Stimulated activated naive CD8-positive, alpha-beta T cell treated with anti-CD3 and anti-CD28 coated beads, Interleukin-15, Interleukin-2, amounts not matched to agents 100 ng/mL and 50 ng/mL, for 24 hours (primary cell): ENCODE results near the gene RBM3.
"Not testable (repeated sequence)": the region's sequence is repeated elsewhere in the genome, so short reads cannot be mapped to it uniquely, and the experiment has no call there.

Experiments
- H3K27ac Mint-ChIP-seq: one replicate; pipeline ENCODE4 v1.8.0; 2021; ENCODE audit warnings: mild to moderate bottlenecking, mixed read lengths
- H3K27me3 Mint-ChIP-seq: one replicate; pipeline ENCODE4 v1.8.0; 2021; ENCODE audit warnings: mixed read lengths
- H3K36me3 Mint-ChIP-seq: one replicate; pipeline ENCODE4 v1.8.0; 2021; ENCODE audit warnings: low read depth, mixed read lengths
- H3K4me1 Mint-ChIP-seq: one replicate; pipeline ENCODE4 v1.8.0; 2021; ENCODE audit warnings: low read depth, mixed read lengths
- H3K4me3 Mint-ChIP-seq: one replicate; pipeline ENCODE4 v1.8.0; 2021; ENCODE audit warnings: mild to moderate bottlenecking, mixed read lengths
- H3K9me3 Mint-ChIP-seq: one replicate; pipeline ENCODE4 v1.8.0; 2021; ENCODE audit warnings: mixed read lengths

The RBM3 gene

DNA sequence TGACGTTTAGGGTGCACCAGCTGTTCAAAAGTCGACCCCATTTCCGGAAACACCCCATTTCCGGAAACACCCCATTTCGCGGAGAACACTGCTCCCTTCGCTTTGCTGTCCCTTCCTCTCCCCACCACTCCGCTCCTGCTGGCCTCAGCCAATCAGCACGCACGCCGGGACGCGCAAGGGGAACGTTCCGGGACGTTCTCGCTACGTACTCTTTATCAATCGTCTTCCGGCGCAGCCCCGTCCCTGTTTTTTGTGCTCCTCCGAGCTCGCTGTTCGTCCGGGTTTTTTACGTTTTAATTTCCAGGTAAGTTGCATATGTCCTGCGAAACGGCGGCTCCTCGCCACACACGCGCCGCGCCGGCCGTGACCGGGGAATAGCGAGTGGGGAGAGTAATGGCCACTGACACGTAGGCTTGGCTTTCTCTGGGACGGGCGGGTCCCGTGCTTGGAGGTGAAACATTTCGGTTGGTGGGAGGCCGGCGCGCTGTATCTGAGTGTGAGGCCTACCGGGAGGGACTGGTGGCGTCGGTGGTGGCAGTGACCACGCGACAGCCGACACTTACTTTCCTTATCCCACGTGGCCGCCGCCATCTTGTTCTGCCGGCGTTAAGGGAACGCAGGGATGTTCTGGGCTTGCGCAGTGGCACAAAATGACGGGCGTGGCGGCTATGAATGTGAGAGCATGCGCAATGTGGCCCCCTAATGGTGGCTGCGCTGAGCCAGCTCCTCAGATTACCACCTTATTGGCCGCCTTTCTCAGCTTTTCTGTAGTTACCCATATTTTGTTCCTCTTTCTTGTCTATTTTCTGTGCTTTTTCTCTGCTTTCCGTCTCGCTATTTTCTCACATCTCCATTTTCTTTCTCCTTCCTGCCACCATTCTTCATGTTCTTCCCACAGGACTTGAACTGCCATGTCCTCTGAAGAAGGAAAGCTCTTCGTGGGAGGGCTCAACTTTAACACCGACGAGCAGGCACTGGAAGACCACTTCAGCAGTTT lies at the start of gene RBM3:
RBM3 (plus strand) TSS at position 215 of the 997 bp plus-strand sequence; CDS start at position 912, 697 bp downstream.
- peaks cover 45% of the 10 kb centered on the region for H3K36me3 Mint-ChIP-seq
- no peaks in the 10 kb centered on the region for H3K9me3 Mint-ChIP-seq
- H3K4me3 Mint-ChIP-seq, result peak within 1 kb of the TSS; percentile 92
- peak within 1 kb of the TSS; percentile 97 for H3K27ac Mint-ChIP-seq
- no peaks in the 10 kb centered on the region for H3K27me3 Mint-ChIP-seq
- peaks cover 34% of the 10 kb centered on the region for H3K4me1 Mint-ChIP-seq

DNA sequence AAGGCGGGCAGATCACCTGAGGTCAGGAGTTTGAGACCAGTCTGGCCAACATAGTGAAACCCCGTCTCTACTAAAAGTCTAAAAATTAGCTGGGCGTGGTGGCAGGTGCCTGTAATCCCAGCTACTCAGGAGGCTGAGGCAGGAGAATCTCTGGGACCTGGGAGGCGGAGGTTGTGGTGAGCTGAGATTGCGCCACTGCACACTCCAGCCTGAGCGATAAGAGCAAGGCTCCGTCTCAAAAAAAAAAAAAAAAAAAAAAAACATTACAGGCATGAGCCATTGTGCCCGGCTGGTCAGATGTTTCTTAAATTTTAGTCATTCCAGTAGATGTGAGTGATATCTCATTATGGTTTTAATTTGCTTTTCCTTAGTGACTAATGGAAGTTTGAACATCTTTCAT lies 48.4 kb upstream of the RBM3 start:
- H3K27me3 Mint-ChIP-seq, H3K4me3 Mint-ChIP-seq, H3K27ac Mint-ChIP-seq, H3K9me3 Mint-ChIP-seq: not testable (repeated sequence)
- Mint-ChIP-seq H3K4me1 (peaks cover 26% of the 10 kb centered on the region), H3K36me3 (peaks cover 22% of the 10 kb centered on the region)

DNA sequence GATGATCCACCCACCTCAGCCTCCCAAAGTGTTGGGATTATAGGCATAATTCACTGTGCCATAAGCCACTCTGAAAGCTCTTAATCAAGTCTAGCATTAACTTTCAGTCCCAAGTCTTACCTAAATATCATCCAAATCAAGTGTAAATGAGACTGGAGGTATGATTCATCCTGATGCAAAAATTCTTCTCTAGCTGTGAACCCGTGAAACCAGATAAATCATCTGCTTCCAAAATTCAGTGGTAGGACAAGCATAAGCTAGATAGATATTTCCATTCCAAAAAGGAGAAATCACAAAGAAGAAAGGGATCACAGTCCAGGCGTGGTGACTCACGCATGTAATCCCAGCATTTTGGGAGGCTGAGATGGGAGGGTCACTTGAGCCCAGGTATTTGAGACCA lies 43.5 kb upstream of the RBM3 start:
- H3K4me1 Mint-ChIP-seq, result peaks cover 18% of the 10 kb centered on the region
- no peak overlapping the region for H3K27ac Mint-ChIP-seq
- no peaks in the 10 kb centered on the region for H3K27me3 Mint-ChIP-seq
- H3K36me3 Mint-ChIP-seq, result peaks cover 16% of the 10 kb centered on the region
- H3K9me3 Mint-ChIP-seq, result no peaks in the 10 kb centered on the region
- H3K4me3 Mint-ChIP-seq, result no peak overlapping the region

GRCh38 chrX:48531358-48531959 lies 42.8 kb upstream of the RBM3 start:
- peaks cover 13% of the 10 kb centered on the region for H3K4me1 Mint-ChIP-seq
- peak overlapping the region; percentile 36 for H3K27ac Mint-ChIP-seq
- no peaks in the 10 kb centered on the region for H3K9me3 Mint-ChIP-seq
- H3K27me3 Mint-ChIP-seq, result no peaks in the 10 kb centered on the region
- peaks cover 11% of the 10 kb centered on the region for H3K36me3 Mint-ChIP-seq
- no peak overlapping the region for H3K4me3 Mint-ChIP-seq

- H3K4me3 Mint-ChIP-seq, result no peak overlapping the region
- H3K27me3 Mint-ChIP-seq, result no peaks in the 10 kb centered on the region
- peaks cover 8% of the 10 kb centered on the region for H3K36me3 Mint-ChIP-seq
- H3K27ac Mint-ChIP-seq, result peak overlapping the region; percentile 36
- H3K9me3 Mint-ChIP-seq, result no peaks in the 10 kb centered on the region
- peaks cover 9% of the 10 kb centered on the region for H3K4me1 Mint-ChIP-seq
These were observed 42.1 kb upstream of the RBM3 start for GRCh38 chrX:48532161-48532560.

- H3K36me3 Mint-ChIP-seq, result peaks cover 6% of the 10 kb centered on the region
- no peaks in the 10 kb centered on the region for H3K27me3 Mint-ChIP-seq
- H3K27ac Mint-ChIP-seq, result no peak overlapping the region
- no peak overlapping the region for H3K4me3 Mint-ChIP-seq
- peaks cover 10% of the 10 kb centered on the region for H3K4me1 Mint-ChIP-seq
- H3K9me3 Mint-ChIP-seq, result no peaks in the 10 kb centered on the region
These were observed 41.1 kb upstream of the RBM3 start for GRCh38 chrX:48533165-48533564.

DNA sequence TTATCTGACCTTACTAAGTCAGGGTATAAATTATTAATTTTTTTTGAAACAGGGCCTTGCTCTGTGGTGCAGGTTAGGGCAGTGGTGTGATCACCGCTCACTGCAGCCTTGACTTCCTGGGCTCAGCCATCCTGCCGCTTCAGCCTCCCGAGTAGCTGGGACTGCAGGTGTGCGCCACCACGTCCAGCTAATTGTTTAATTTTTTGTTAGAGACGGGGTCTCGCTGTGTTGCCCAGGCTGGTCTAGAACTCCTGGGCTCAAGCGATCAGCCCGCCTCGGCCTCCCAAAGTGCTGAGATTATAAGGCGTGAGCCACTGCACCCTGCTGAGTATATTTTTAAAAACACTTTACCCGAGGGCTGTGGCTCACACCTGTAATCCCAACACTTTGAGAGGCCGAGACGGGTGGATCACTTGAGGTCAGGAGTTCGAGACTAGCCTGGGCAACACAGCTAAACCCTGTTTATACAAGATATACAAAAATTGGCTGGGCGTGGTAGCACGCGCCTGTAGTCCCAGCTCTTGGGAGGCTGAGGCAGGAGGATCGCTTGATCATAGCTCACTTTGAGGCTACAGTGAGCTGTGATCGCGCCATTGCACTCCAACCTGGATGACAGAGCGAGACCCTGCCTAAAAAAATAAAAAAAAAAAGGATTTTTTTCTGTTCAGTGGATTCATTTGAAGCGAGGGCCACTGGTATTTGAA lies 35.5 kb upstream of the RBM3 start:
- Mint-ChIP-seq H3K27me3 (no peaks in the 10 kb centered on the region), H3K27ac (peak overlapping the region; percentile 78), H3K4me3 (peak overlapping the region; percentile 95), H3K4me1 (peaks cover 21% of the 10 kb centered on the region), H3K9me3 (no peaks in the 10 kb centered on the region), H3K36me3 (peaks cover 7% of the 10 kb centered on the region)

DNA sequence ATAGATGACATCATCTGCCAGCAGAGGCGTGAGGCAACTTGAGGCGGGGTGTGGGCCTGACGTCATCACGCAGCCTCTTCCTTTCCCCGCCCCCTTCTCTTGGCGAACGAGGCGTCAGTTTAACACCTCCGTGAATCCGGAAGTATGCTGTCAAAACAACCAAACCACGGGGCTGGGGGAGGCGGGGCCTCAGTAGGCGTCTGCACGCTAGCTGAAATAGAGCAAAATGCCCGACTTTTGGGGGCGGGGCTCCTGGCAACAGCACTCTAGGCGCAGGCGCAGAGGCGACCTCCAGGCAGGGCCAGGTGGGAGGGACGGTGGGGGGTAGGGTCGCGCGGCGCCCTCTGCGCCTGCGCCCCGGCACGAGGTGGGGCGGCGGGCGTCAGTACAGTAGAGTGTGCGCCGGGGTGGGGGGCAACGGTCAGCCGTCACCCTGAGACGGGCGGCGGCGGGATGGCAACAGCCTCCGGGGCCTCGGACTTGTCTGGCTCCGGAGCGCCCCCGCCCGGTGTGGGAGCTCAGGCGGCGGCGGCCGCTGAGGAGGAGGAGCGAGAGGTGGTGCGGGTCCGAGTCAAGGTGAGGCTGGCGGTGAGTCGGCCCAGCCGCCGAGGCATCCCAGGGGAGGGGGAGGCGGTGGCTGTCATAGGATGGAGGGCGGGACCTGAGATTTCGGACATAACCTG lies 34.8 kb upstream of the RBM3 start, which contains the start of gene TBC1D25:
TBC1D25 (plus strand) TSS at position 370 of the 683 bp plus-strand sequence; CDS start at position 454, 84 bp downstream.
- Mint-ChIP-seq H3K27me3 (no peaks in the 10 kb centered on the region), H3K27ac (peak within 1 kb of the TSS; percentile 92), H3K9me3 (no peaks in the 10 kb centered on the region), H3K4me1 (peaks cover 21% of the 10 kb centered on the region), H3K36me3 (peaks cover 8% of the 10 kb centered on the region), H3K4me3 (peak within 1 kb of the TSS; percentile 95)

DNA sequence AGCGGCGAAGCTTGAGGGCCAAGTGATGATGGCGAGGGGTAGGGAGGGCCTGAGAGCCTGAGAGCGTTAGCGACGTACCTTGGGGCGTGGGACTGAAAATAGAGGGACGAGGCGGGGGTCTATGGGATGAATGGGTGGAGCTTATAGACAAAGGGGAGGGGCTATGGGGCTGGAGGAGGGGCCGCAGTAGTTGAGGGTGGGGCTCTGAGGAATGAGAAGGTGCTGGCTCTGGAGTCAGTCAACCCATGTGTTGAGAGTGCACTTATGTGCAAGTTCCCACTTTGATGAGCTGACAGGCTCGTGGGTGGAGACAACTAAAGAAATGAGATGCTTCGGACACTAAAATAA lies 34.3 kb upstream of the RBM3 start:
- Mint-ChIP-seq H3K9me3 (no peaks in the 10 kb centered on the region), H3K27ac (peak overlapping the region; percentile 92), H3K36me3 (peaks cover 8% of the 10 kb centered on the region), H3K27me3 (no peaks in the 10 kb centered on the region), H3K4me3 (peak overlapping the region; percentile 95), H3K4me1 (peaks cover 21% of the 10 kb centered on the region)

- peaks cover 21% of the 10 kb centered on the region for H3K4me1 Mint-ChIP-seq
- H3K36me3 Mint-ChIP-seq, result peaks cover 11% of the 10 kb centered on the region
- no peaks in the 10 kb centered on the region for H3K27me3 Mint-ChIP-seq
- H3K9me3 Mint-ChIP-seq, result no peaks in the 10 kb centered on the region
- peak overlapping the region; percentile 92 for H3K27ac Mint-ChIP-seq
- peak overlapping the region; percentile 95 for H3K4me3 Mint-ChIP-seq
These were observed 33.8 kb upstream of the RBM3 start for GRCh38 chrX:48540480-48540879.

DNA sequence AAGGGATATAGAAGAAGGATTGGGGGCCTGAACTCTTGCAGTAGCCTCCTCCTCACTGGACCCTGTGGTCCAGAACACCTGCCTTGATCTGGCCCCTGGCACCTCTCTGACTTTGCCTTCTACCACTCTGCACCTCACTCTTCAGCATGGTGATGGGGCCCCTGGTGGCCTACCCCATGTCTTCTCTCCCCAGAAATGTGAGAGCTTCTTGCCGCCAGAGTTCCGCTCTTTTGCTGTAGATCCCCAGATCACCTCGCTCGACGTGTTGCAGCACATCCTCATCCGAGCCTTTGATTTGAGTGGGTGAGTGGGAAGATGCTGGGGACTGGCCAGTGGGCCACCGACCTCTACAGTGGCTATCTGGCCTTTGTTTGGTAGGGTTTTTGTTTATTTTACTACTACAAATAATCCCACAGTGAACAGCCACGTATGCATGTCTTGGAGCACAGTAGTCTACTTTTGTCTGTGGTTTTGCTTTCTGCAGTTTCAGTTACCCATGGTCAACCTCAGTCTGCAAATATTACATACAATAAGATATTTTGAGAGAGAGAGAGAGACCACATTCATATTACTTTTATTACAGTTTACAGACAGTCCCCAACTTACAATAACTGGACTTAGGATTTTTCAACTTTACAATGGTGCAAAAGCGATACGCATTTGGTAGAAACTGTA lies 33.0 kb upstream of the RBM3 start:
- Mint-ChIP-seq H3K36me3 (peaks cover 13% of the 10 kb centered on the region), H3K27me3 (no peaks in the 10 kb centered on the region), H3K4me1 (peaks cover 21% of the 10 kb centered on the region), H3K9me3 (no peaks in the 10 kb centered on the region), H3K27ac (no peak overlapping the region), H3K4me3 (peak overlapping the region; percentile 55)

DNA sequence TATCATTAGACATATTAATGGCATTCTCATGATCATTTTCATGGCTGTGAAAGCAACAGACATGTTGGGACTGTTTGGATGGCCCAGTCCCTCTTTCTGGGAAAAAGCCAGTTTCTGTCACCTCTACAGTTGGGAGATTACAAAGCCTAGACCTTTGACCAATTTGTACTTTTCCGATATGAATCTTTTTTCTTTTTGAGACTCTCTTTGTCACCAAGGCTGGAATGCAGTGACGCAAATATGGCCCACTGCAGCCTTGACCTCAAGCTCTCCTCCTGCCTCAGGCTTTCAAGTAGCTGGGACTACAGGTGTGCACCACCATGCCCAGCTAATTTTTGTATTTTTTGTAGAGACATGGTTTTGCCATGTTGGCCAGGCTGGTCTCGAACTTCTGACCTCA lies 25.4 kb upstream of the RBM3 start:
- Mint-ChIP-seq H3K36me3 (peaks cover 9% of the 10 kb centered on the region), H3K27me3 (no peaks in the 10 kb centered on the region), H3K9me3 (no peaks in the 10 kb centered on the region), H3K4me1 (no peaks in the 10 kb centered on the region), H3K27ac (no peak overlapping the region), H3K4me3 (no peak overlapping the region)

DNA sequence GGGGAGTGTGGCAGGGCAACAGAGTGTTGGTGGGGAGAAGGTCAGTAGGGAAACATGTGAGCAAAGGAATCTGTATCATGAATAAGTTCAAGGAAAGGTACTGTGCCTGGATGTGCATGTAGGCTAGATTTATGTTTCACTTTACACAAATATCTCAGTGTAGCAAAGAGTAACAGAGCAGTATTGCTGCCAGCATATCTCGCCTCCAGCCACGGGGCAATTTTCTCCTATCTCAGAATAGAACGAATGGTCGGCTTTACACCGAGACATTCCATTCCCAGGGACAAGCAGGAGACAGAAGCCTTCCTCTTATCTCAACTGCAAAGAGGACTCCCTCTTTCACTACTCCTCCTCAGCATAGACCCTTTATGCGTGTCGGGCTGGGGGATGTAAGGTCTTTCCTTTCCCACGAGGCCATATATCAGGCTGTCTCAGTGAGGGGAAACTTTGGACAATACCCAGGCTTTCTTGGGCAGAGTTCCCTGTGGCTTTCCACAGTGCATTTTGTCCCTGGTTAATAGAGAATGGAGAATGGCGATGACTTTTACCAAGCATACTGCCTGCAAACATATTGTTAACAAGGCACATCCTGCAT lies 18.5 kb upstream of the RBM3 start:
- not testable (repeated sequence) for H3K27ac Mint-ChIP-seq, H3K9me3 Mint-ChIP-seq, H3K4me1 Mint-ChIP-seq, H3K27me3 Mint-ChIP-seq, H3K4me3 Mint-ChIP-seq
- peaks cover 23% of the 10 kb centered on the region for H3K36me3 Mint-ChIP-seq

DNA sequence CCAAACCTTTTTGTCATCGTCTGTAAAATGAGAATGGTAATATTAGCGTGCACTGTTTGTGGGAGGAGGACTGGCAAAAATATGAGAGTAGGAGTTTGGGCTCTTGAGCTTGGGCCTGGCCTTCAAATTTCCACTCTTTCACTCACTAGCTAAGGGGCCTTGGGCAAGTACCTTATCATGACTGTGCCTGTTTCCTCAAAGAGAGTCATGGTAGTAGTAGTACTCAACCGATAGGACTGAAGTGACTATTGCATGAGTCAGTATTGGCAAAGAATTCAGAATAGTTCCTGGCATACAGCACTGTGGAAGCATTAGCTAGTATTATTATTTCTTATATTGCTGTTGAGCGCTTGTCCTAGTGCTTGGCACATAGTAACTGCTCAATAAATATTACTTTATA lies 16.0 kb upstream of the RBM3 start:
- H3K27me3 Mint-ChIP-seq, result no peaks in the 10 kb centered on the region
- H3K9me3 Mint-ChIP-seq, result no peaks in the 10 kb centered on the region
- H3K4me1 Mint-ChIP-seq, result peaks cover 4% of the 10 kb centered on the region
- no peak overlapping the region for H3K27ac Mint-ChIP-seq
- peaks cover 32% of the 10 kb centered on the region for H3K36me3 Mint-ChIP-seq
- no peak overlapping the region for H3K4me3 Mint-ChIP-seq
